ENCODE results near the gene MARK4.
"Not testable (repeated sequence)": the region's sequence is repeated elsewhere in the genome, so short reads cannot be mapped to it uniquely, and the experiment has no call there.

MARK4 gene

DNA sequence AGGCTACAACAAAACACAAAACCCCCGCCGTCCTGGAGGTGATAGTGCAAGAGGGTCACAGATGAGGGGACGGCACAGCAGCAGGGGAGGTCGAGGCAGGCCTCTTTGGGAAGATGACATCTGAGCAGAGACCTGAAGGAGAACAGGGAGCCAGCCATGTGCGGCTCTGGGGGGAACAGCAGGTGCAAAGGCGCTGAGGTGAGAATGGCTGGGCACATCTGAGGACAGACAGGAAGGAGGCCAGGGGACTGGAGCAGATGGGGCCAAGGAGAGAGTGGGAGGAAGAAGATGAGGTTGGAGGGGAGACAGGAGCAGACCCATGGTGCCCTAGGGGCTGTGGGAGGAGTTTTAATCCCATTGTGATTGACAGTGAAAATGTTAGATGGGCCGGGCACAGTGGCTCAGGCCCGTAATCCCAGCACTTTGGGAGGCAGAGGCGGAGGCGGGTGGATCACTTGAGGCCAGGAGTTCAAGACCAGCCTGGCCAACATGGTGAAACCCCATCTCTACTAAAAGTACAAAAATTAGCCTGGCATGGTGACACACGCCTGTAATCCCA is 73.4 kb downstream of the MARK4 start:
- intact Hi-C loops (cut with DNase I) = no loop called here
- DNase-seq = no peak

DNA sequence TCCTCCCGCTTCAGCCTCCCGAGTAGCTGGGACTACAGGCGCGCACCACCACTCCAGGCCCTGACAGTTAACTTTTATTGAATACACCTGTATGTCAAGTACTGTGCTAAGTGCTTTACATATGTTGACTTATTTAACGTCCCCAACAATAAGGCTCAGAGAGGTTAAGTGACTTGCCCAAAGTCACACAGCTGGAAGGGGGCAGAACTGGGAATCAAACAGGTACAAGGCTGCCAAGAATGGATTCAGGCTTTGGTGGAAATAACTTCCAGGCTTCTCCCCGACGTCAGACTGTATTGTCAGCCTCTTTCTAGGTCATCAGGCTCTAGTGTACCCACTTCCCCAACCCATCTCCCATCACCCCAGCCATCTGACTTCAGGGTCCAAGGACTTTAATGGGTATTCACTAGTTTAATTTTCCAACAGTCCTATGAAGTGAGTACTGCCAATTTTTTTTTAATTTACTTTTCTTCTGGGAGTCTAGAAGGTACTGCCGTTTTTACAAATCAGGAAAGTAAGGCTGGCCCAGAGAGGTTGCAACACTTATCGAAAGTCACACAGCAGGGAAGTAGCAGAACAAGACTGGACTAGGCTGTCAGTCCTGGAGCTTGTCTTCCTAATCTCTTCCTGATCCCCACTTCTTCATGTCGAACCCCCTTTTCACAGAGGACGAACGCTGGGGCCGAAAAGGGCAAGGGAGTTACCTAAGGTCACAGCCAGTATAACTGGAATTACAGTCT is 76.5 kb downstream of the MARK4 start:
- no peak for DNase-seq
- intact Hi-C loops (cut with DNase I) = no loop called here

DNA sequence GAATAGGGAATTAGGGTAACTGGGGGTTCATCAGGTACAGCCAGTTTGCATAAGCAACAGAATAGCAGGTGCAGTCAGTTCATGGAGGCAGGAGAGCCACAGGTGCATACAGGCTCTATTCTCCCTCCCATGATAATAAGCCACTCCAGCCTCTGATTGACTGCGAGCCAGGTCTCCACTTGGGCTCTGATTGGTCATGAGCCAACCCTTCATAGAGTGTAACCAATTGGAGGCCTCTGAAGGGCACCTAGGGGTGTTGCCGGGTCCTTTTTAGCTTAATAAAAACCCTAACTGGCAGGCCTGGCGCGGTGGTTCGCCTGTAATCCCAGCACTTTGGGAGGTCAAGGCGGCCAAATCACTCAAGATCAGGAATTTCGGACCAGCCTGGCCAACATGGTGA is 80.3 kb downstream of the MARK4 start:
- intact Hi-C loops (cut with DNase I) = no loop called here

DNA sequence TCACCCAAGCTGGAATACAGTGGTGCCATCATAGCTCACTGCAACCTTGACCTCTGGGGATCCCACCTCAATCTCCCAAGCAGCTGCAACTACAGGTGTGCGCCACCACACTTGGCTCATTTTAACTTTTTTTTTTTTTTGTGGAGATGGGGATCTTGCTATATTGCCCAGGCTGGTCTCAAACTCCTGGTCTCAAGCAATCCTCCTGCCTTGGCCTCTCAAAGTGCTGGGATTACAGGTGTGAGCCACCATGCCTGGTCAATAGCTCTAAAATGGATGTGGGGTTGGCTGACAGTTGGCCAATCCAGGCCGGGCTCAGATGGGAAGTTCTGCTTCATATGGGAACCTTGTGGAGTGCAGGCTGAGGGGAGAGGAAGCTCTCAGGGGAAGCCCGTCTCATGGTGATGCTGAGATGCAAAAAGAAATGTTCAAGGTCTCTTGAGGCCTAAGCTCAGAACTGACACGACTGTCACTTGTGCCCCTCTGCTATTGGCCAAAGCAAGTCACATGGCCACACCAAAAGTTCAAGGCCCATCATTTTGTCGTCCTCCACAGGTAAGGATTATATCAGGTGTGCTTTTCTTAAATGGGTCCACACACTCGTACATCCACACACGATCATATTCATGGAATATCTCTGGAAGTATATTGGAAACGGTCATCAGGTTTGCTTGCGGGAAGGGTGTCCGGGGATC is 82.7 kb downstream of the MARK4 start:
- no peak for DNase-seq
- intact Hi-C loops (cut with DNase I) = no loop called here

More for the DNA sequence above, 80.3 kb downstream of the MARK4 start:
- no peak for DNase-seq

DNA sequence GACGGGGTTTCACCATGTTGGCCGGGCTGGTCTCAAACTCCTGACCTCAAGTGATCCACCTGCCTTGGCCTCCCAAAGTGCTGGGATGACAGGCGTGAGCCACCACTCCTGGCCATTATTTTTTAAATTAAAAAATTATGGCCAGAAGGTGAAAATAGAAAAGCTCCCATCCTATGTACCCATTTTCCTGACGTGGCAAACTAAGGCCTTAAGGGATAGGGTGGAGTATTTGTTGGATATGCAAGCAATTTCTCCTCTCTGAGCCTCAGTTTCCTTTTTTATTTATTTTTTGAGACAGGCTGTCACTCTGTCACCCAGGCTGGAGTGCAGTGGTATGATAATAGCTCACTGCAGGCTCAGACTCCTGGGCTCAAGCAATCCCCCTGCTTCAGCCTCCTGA is 83.8 kb downstream of the MARK4 start:
- intact Hi-C loops (cut with DNase I); DNase-seq: not testable (repeated sequence)

DNA sequence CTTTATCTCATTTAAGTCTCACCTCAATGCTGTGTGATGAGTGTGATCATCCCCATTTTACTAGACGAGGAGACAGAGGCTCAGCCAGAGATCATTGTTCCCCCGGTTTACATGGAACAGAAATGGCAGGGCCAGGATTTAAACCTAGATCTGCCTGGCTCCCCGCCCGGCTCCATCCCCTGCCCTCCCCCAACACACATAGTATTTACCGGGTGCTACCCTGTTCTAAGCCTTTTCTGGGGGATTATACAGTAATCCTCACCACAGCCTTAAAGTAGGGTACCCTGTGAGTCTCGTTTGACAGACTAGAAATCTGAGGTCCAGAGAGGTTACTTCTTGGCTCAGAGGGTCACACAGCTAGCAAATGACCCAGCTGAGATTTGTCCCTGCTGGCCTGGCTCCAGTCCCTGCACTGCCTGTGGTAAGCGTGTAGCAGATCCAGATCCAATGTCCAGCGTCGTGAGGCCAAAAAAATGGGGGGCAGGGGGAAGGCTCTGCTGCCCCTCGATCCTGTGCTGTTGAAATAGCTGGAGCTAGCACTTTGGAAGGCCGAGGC is 85.7 kb downstream of the MARK4 start:
- no peak for DNase-seq
- intact Hi-C loops (cut with DNase I) = no loop called here

DNA sequence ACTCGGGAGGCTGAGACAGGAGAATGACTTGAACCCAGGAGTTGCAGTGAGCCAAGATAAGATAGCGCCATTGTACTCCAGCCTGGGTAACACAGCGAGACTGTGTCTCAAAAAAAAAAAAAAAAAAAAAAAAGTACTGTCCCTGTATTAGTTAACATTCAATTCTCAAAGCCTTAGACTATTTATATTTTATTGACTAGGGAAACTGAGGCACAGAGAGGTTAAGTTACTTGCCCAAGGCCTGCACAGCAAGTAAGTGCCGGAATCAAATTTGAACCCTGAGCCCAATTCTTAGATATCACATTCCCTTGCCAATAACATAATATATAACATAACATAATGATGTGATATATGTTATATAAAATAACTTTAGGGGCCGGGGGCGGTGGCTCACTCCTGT is 88.6 kb downstream of the MARK4 start:
- intact Hi-C loops (cut with DNase I) = no loop called here
- no peak for DNase-seq

DNA sequence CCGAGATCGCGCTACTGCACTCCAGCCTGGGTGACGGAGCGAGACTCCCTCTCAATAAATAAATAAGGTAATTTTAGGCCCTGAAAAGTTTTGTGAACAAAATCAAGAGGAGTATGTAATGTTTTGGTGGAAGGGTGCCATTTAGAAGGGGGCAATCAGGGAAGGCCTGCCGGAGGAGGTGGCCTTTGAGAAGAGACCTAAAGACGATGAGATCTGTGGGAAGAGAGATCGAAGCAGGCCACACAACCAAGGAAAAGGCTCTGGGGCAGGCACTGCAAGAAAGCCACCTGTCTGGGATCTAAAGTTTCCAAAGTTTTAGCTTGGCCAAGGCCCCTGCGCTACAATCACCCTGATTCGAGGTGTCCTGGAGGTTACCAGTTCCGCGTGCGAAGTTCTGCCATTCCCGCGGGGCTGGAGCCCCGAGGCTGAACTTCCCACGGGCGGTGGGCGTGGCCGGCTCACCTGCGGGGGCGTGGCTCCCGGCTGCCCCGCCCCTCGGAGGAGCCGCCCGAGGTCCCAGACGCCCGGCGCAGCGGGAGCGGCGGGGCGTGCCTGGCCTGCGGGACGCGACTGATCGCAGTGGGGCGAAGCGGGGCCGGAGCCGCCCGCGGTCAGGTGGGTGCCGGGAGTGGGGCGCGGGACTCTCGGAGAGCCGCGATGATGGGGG is 89.3 kb downstream of the MARK4 start, which contains the start of gene KLC3:
Gene KLC3 (plus strand): TSS at position 519 of the 667 bp plus-strand sequence. CDS start 4,792 bp downstream, outside the sequence.
- intact Hi-C loops (cut with DNase I) = no loop called here
- DNase-seq = peak in 2 of 42 donors; percentile 11 to 13

DNA sequence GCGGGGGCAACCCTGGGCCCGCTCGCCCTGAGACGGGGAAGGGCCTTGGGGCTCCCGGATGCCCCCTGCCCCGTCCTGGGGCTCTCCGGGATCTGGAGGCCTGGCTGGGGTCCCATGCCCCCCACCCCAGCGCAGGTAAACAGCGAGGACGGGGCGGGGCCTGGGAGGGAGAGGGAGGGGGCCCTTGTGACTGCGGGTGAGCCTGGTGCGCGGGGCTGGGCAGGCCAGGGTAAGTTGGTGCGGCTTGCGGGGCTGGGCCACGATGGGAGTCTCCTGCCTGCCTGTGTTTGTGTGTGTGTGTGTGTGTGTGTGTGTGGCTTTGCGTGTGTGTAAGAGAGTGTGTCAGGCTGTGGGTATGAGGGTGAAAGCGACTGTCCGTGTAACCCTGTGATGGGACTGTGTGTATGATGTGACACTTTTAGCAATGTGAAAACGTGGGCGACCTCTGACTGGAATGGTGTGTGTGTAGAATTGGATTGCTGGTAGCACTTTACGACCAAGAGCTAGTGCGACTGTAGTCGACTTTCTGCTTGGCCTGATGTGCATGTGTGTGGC is 89.9 kb downstream of the MARK4 start:
- intact Hi-C loops (cut with DNase I) = no loop called here

DNA sequence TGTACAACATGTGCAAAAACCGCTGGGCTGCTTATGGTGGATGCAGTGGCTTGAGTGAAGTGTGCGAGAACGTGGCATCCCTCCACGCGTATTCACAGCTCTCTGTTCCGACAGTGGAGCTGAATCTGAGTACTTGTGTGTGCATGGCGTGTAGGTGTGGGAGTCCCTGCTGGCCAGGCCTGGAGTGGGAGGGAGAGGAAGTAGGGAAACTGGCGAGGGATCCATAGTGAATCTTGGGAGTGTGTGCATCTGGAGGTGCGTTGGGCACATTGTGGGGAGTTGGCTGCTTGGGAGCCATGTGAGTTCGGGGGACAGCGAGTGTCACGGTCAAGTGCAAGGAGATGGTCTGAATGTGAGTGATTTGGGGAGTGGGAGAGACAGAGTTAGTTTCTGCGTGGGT is 91.8 kb downstream of the MARK4 start:
- DNase-seq = no peak
- intact Hi-C loops (cut with DNase I) = no loop called here

More for the DNA sequence above, 89.9 kb downstream of the MARK4 start:
- no peak for DNase-seq

DNA sequence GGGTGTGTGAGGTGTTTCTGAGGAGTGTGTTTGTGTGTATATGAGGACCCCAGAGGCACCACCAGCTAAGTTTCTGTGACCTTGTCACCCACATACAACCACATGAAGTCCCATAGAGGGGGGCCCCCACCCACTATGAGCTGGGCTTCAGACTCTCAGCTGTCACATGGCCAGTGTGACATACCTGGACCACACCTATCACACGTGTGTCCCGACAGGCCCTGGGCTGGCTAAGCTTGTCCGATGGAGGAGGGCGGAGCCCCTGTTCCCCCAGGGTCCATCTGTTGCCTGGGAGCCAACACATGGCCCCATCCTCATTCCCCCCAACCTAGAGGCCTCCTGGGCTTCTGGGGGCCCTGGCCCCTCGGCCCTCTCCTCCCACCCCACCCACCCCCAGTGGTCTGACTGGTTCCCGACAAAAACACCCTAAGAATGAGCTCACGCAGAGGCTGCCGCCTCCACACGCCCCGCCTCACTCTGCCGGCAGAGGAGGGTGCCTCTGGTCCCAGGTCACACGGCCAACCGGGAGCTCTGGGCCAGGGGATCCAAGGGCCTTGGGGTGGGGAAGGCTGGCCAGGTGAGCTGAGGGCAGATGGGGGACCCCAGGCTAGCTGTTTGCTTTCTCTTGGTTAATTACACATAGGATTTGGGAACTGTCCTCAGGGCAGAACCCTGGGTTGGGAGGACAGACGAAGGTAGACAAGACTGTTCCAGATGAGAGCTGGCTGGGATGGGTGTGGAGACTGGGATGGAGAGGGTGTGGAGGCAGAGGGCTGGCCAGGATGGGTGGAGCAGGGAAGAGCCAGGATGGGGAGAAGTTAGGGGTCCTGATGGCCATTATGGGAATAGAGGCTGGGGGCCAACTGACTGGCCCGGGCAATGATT is 93.8 kb downstream of the MARK4 start:
- peak in 1 of 42 donors; percentile 19 for DNase-seq
- intact Hi-C loops (cut with DNase I) = no loop called here

DNA sequence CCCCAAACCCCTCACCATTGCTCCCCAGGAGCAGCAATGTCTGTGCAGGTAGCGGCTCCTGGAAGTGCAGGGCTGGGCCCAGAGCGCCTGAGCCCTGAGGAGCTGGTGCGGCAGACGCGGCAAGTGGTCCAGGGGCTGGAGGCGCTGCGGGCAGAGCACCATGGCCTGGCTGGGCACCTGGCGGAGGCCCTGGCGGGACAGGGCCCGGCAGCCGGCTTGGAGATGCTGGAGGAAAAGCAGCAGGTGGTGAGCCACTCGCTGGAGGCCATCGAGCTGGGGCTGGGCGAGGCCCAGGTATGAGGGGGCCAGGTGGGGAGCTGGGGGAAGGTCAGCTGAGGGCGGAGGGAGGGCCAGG is 94.4 kb downstream of the MARK4 start:
- DNase-seq = no peak
- intact Hi-C loops (cut with DNase I) = no loop called here

DNA sequence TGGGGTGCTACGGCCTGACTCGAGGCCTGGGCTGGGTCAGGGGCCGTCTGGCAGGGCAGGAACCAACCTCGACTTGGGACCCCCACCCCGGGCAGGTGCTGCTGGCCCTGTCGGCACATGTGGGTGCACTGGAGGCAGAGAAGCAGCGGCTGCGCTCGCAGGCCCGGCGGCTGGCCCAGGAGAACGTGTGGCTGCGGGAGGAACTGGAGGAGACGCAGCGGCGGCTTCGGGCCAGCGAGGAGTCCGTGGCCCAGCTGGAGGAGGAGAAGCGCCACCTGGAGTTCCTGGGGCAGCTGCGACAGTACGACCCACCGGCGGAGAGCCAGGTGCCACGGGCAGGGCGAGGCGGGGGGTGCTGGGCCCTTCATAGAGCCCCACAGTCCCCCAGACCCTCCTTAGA is 95.4 kb downstream of the MARK4 start:
- intact Hi-C loops (cut with DNase I) = no loop called here
- DNase-seq = no peak

DNA sequence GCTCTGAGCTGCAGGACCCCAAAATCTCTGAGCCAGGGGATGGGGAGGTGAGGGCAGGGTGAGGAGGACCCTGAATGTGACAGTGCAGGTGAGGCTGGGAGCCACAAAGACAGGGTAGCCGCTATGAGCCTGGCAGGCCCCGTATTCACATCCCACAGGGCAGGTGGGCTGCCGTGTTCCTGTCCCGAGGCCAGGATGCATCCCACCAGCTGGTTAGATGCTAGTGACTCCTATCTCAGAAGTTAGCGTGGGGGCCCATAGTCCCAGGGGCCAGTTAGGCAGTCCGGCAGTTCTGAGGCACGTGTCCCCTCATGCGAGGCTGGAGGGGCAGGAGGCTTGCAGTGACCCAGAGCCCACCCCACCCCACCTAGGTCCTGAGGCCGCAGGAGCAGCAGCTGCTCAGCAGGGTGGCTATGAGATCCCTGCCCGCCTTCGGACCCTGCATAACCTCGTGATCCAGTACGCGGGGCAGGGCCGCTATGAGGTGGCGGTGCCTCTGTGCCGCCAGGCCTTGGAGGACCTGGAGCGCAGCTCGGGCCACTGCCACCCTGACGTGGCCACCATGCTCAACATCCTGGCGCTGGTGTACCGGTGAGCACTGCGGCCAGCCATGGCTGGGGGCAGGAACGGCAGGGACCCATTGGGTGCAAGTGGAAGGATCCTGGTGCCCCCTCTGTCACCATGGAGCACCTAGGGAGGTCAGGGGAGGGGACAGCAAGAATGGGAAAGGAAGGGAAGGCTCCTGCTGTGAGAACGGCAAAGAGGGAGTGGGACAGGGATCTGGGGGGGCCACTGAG is 96.7 kb downstream of the MARK4 start:
- intact Hi-C loops (cut with DNase I) = no loop called here
- no peak for DNase-seq

DNA sequence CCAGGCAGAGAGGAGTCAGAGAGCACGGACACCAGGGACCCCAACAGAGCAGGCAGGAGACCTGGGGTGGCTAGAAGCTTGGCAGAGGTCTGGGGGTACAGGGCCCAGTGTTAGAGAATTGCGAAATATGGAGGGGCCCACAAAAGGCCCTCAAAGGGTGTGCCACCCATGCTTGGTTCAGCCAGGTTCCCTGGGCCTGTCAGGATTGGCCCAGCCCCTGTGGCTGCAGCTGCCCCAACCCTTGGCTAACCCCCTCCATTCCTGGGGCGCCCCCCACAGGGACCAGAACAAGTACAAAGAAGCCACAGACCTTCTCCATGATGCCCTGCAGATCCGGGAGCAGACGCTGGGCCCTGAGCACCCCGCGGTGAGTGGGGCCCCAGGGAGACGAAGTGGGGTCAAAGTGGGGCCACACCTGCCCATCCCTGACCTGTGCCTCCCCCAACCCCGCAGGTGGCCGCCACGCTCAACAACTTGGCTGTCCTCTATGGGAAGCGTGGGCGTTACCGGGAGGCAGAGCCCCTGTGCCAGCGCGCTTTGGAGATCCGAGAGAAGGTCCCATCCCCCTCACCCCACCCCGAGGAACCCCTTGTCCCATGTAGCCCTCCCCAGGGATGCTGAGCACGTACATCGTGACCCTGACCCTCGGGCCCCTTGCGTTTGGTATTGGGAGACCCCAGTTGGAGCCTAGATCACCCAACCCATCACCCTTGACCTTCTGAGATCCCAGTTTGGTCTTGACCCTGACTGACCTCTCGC is 97.5 kb downstream of the MARK4 start:
- DNase-seq = no peak
- intact Hi-C loops (cut with DNase I) = no loop called here

DNA sequence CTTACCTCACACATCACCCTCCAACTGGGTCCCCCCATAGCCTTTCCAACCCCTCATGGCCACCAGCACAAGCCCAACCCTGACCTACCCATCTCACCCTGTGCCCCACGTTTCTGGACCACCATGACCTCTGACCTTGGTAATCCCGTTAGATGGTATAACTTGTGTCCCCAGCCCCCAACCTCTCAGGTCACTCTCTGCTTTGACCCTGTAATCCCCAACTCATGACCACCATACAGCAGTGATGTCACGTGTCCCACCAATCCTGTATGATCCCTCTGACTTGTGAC is 98.0 kb downstream of the MARK4 start:
- DNase-seq = no peak
- intact Hi-C loops (cut with DNase I) = no loop called here

DNA sequence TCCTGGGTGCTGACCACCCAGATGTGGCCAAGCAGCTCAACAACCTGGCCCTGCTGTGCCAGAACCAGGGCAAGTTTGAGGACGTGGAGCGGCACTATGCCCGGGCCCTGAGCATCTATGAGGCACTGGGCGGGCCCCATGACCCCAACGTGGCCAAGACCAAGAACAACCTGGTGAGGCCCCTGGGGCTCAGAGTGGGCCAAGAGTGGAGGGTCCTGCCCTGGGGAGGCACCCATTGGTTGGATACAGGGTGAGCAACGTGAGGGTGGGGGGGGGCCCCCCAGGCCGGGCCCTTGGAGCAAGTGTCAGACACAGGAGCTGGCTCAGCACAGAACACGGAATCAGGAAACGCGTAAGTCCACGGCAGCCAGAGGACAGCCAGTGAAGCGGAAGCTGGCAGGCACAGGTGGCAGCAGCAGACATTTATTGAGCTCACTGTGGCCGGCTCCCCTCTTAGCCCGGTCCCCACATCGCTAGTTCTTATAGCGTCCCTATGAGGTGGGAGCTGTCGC is 98.4 kb downstream of the MARK4 start:
- intact Hi-C loops (cut with DNase I) = no loop called here
- no peak for DNase-seq
